SKM-1 treated with dmso at 0.1 percent for 144 hours (cell line): Measurements from ENCODE around the gene CXCL14.
"Not testable (repeated sequence)": the region's sequence is repeated elsewhere in the genome, so short reads cannot be mapped to it uniquely, and the experiment has no call there.

Experiments used
- DNase-seq: peaks from one replicate; lab custom pipeline; 2025; ENCODE audit not compliant: unreplicated experiment; lab: John Stamatoyannopoulos, UW

CXCL14 gene

GRCh38 chr5:135545099-135545498 lies 33.7 kb downstream of the CXCL14 start:
- no peak for DNase-seq

- no peak for DNase-seq
Observed at GRCh38 chr5:135543485-135544304, 35.1 kb downstream of the CXCL14 start.

GRCh38 chr5:135543001-135543484 lies 35.7 kb downstream of the CXCL14 start:
- no peak for DNase-seq

GRCh38 chr5:135541807-135542502 lies 36.8 kb downstream of the CXCL14 start:
- DNase-seq = no peak

- no peak for DNase-seq
Observed at GRCh38 chr5:135539430-135540005, 39.3 kb downstream of the CXCL14 start.

GRCh38 chr5:135538261-135538660 lies 40.5 kb downstream of the CXCL14 start:
- no peak for DNase-seq

GRCh38 chr5:135537745-135538144 lies 41.0 kb downstream of the CXCL14 start:
- DNase-seq = no peak

- no peak for DNase-seq
Observed at GRCh38 chr5:135537271-135537670, 41.5 kb downstream of the CXCL14 start.

GRCh38 chr5:135535820-135536801 lies 42.7 kb downstream of the CXCL14 start, which contains the start of gene NEUROG1:
Gene NEUROG1, minus strand, starts transcription at chr5:135535964. Its CDS starts 274 bp downstream, at chr5:135535690.
- no peak for DNase-seq

- DNase-seq = no peak
Observed at GRCh38 chr5:135535420-135535819, 43.4 kb downstream of the CXCL14 start.

GRCh38 chr5:135534609-135535419 lies 44.0 kb downstream of the CXCL14 start:
- DNase-seq = no peak

- DNase-seq = no peak
Observed at GRCh38 chr5:135533794-135534193, 45.0 kb downstream of the CXCL14 start.

GRCh38 chr5:135533334-135533733 lies 45.5 kb downstream of the CXCL14 start:
- no peak for DNase-seq

GRCh38 chr5:135529576-135529975 lies 49.2 kb downstream of the CXCL14 start:
- not testable (repeated sequence) for DNase-seq

GRCh38 chr5:135526924-135527323 lies 51.9 kb downstream of the CXCL14 start:
- no peak for DNase-seq

- DNase-seq = no peak
Observed at GRCh38 chr5:135521964-135522363, 56.8 kb downstream of the CXCL14 start.
